NCI-H2081 (cell line): ENCODE results near the gene RANBP17.
"Not testable (repeated sequence)": the region's sequence is repeated elsewhere in the genome, so short reads cannot be mapped to it uniquely, and the experiment has no call there.

Source experiments
- DNase-seq, 2 experiments: peaks; one replicate each; lab custom pipeline; 2025; lab: John Stamatoyannopoulos, UW

RANBP17 gene

GRCh38 chr5:170861917-170862766 is at the start of gene RANBP17:
Gene RANBP17, plus strand, starts transcription at chr5:170862018.
- DNase-seq, result peak; percentile 42 to 76

- DNase-seq, result no peak
Measured at GRCh38 chr5:170813231-170813630, 48.6 kb upstream of the RANBP17 start.

- DNase-seq, result no peak
Measured at GRCh38 chr5:170817195-170817594, 44.6 kb upstream of the RANBP17 start.

GRCh38 chr5:170818232-170818631 is 43.6 kb upstream of the RANBP17 start:
- no peak for DNase-seq

- DNase-seq, result no peak
Measured at GRCh38 chr5:170819824-170820223, 42.0 kb upstream of the RANBP17 start.

GRCh38 chr5:170821257-170821800 is 40.5 kb upstream of the RANBP17 start:
- DNase-seq, result no peak

GRCh38 chr5:170826117-170826516 is 35.7 kb upstream of the RANBP17 start:
- DNase-seq, result no peak

- no peak for DNase-seq
Measured at GRCh38 chr5:170832241-170832640, 29.6 kb upstream of the RANBP17 start.

GRCh38 chr5:170833981-170834380 is 27.8 kb upstream of the RANBP17 start:
- DNase-seq, result not testable (repeated sequence)

GRCh38 chr5:170836226-170836625 is 25.6 kb upstream of the RANBP17 start:
- no peak for DNase-seq

GRCh38 chr5:170843870-170844269 is 17.9 kb upstream of the RANBP17 start:
- no peak for DNase-seq

GRCh38 chr5:170844651-170845050 is 17.2 kb upstream of the RANBP17 start:
- DNase-seq, result no peak

GRCh38 chr5:170846416-170846815 is 15.4 kb upstream of the RANBP17 start:
- DNase-seq, result no peak

GRCh38 chr5:170846846-170847245 is 15.0 kb upstream of the RANBP17 start:
- no peak for DNase-seq

GRCh38 chr5:170848033-170848432 is 13.8 kb upstream of the RANBP17 start:
- DNase-seq, result no peak

GRCh38 chr5:170849374-170849773 is 12.4 kb upstream of the RANBP17 start:
- no peak for DNase-seq

- no peak for DNase-seq
Measured at GRCh38 chr5:170854566-170854965, 7.3 kb upstream of the RANBP17 start.

GRCh38 chr5:170857066-170857465 is 4.8 kb upstream of the RANBP17 start:
- DNase-seq, result no peak

- DNase-seq, result no peak
Measured at GRCh38 chr5:170860415-170860814, 1.4 kb upstream of the RANBP17 start.

- DNase-seq, result no peak
Measured at GRCh38 chr5:170860818-170861666, 776 bp upstream of the RANBP17 start.

GRCh38 chr5:170861667-170861916 is 226 bp upstream of the RANBP17 start:
- DNase-seq, result peak in 1 of 2 experiments; percentile 58

- DNase-seq, result no peak
Measured at GRCh38 chr5:170863646-170864045, 1.8 kb downstream of the RANBP17 start.

- DNase-seq, result no peak
Measured at GRCh38 chr5:170865622-170866021, 3.8 kb downstream of the RANBP17 start.
